ENCODE results near the gene ZNF691. TPM values are rescaled to one million over a fixed set of nuclear protein-coding genes. Genes with fewer than 3 reads are reported as not detected.

The ZNF691 gene
- total RNA-seq, 2 donors from 2014 or later = 10.1 to 14.0 TPM

GRCh38 chr1:42841440-42842147 is 4.8 kb upstream of the ZNF691 start:
- H3K4me3 Mint-ChIP-seq = no peak overlapping the region
- no peaks in the 10 kb centered on the region for H3K27me3 Mint-ChIP-seq
- H3K9me3 Mint-ChIP-seq = no peaks in the 10 kb centered on the region
- peaks cover 5 to 7% of the 10 kb centered on the region in 2 donors for H3K4me1 Mint-ChIP-seq (ENCODE audit: low read depth in 2 of 2)
- no peak for ATAC-seq
- DNase-seq (ENCODE audit: low spot score) = no peak
- no peak overlapping the region for H3K27ac Mint-ChIP-seq
- H3K36me3 Mint-ChIP-seq = no peaks in the 10 kb centered on the region

GRCh38 chr1:42844592-42845140 is 1.7 kb upstream of the ZNF691 start:
- Mint-ChIP-seq H3K9me3 (no peaks in the 10 kb centered on the region), H3K36me3 (peaks cover 11% of the 10 kb centered on the region), H3K4me1 (ENCODE audit: low read depth in 2 of 2) (peaks cover 23 to 27% of the 10 kb centered on the region in 2 donors), H3K4me3 (no peak overlapping the region), H3K27ac (no peak overlapping the region), H3K27me3 (no peaks in the 10 kb centered on the region)
- ATAC-seq (no peak), DNase-seq (ENCODE audit: low spot score) (no peak)

- Mint-ChIP-seq H3K36me3 (peaks cover 16% of the 10 kb centered on the region), H3K27ac (no peak overlapping the region), H3K4me1 (ENCODE audit: low read depth in 2 of 2) (peaks cover 27 to 32% of the 10 kb centered on the region in 2 donors), H3K9me3 (no peaks in the 10 kb centered on the region), H3K4me3 (no peak overlapping the region), H3K27me3 (no peaks in the 10 kb centered on the region)
- DNase-seq (ENCODE audit: low spot score) (no peak), ATAC-seq (no peak)
These were observed 1.2 kb upstream of the ZNF691 start for GRCh38 chr1:42845193-42845592.

GRCh38 chr1:42845866-42846256 is 552 bp upstream of the ZNF691 start:
- peak in 1 of 2 donors; percentile 3 for ATAC-seq
- Mint-ChIP-seq H3K4me3 (peak overlapping the region; percentile 99), H3K27ac (peak overlapping the region; percentile 78 to 81), H3K36me3 (peaks cover 16% of the 10 kb centered on the region), H3K9me3 (no peaks in the 10 kb centered on the region), H3K27me3 (no peaks in the 10 kb centered on the region), H3K4me1 (ENCODE audit: low read depth in 2 of 2) (peaks cover 27 to 32% of the 10 kb centered on the region in 2 donors)
- no peak for DNase-seq (ENCODE audit: low spot score)

- Mint-ChIP-seq H3K36me3 (peaks cover 16% of the 10 kb centered on the region), H3K4me1 (ENCODE audit: low read depth in 2 of 2) (peaks cover 27 to 32% of the 10 kb centered on the region in 2 donors), H3K4me3 (peak overlapping the region; percentile 99), H3K27ac (peak overlapping the region; percentile 78 to 81), H3K27me3 (no peaks in the 10 kb centered on the region), H3K9me3 (no peaks in the 10 kb centered on the region)
- ATAC-seq (no peak), DNase-seq (ENCODE audit: low spot score) (no peak)
These were observed 740 bp downstream of the ZNF691 start for GRCh38 chr1:42847111-42847595.

GRCh38 chr1:42847721-42848460 is 1.5 kb downstream of the ZNF691 start:
- H3K36me3 Mint-ChIP-seq = peaks cover 16% of the 10 kb centered on the region
- peak overlapping the region; percentile 78 to 81 for H3K27ac Mint-ChIP-seq

GRCh38 chr1:42848823-42849537 is 2.6 kb downstream of the ZNF691 start:
- H3K4me3 Mint-ChIP-seq = peak overlapping the region; percentile 99
- no peaks in the 10 kb centered on the region for H3K27me3 Mint-ChIP-seq
- ATAC-seq (no peak), DNase-seq (ENCODE audit: low spot score) (no peak)
- H3K4me1 Mint-ChIP-seq (ENCODE audit: low read depth in 2 of 2) = peaks cover 29 to 32% of the 10 kb centered on the region in 2 donors
- H3K36me3 Mint-ChIP-seq = peaks cover 16% of the 10 kb centered on the region
- H3K27ac Mint-ChIP-seq = peak overlapping the region in 1 of 2 donors; percentile 81
- no peaks in the 10 kb centered on the region for H3K9me3 Mint-ChIP-seq

More at GRCh38 chr1:42847721-42848460, 1.5 kb downstream of the ZNF691 start:
- no peak for DNase-seq (ENCODE audit: low spot score)
- peak overlapping the region; percentile 99 for H3K4me3 Mint-ChIP-seq
- ATAC-seq = peak in 1 of 2 donors; percentile 37
- H3K4me1 Mint-ChIP-seq (ENCODE audit: low read depth in 2 of 2) = peaks cover 29 to 32% of the 10 kb centered on the region in 2 donors
- H3K27me3 Mint-ChIP-seq = no peaks in the 10 kb centered on the region
- no peaks in the 10 kb centered on the region for H3K9me3 Mint-ChIP-seq

- Mint-ChIP-seq H3K9me3 (no peaks in the 10 kb centered on the region), H3K27ac (no peak overlapping the region), H3K36me3 (peaks cover 16% of the 10 kb centered on the region), H3K27me3 (no peaks in the 10 kb centered on the region), H3K4me3 (no peak overlapping the region), H3K4me1 (ENCODE audit: low read depth in 2 of 2) (peaks cover 26% of the 10 kb centered on the region in 2 donors)
- ATAC-seq (no peak), DNase-seq (ENCODE audit: low spot score) (no peak)
These were observed 3.5 kb downstream of the ZNF691 start for GRCh38 chr1:42849944-42850343.

GRCh38 chr1:42851420-42851819 is 5.0 kb downstream of the ZNF691 start:
- Mint-ChIP-seq H3K27me3 (no peaks in the 10 kb centered on the region), H3K36me3 (peaks cover 16% of the 10 kb centered on the region)

GRCh38 chr1:42851960-42852607 is 5.7 kb downstream of the ZNF691 start:
- Mint-ChIP-seq H3K36me3 (peaks cover 12% of the 10 kb centered on the region), H3K4me1 (ENCODE audit: low read depth in 2 of 2) (peaks cover 19 to 23% of the 10 kb centered on the region in 2 donors), H3K4me3 (no peak overlapping the region), H3K27me3 (no peaks in the 10 kb centered on the region), H3K27ac (peak overlapping the region in 1 of 2 donors; percentile 15), H3K9me3 (no peaks in the 10 kb centered on the region)
- DNase-seq (ENCODE audit: low spot score) = no peak
- no peak for ATAC-seq

More at GRCh38 chr1:42851420-42851819, 5.0 kb downstream of the ZNF691 start:
- Mint-ChIP-seq H3K4me1 (ENCODE audit: low read depth in 2 of 2) (peaks cover 22 to 26% of the 10 kb centered on the region in 2 donors), H3K27ac (no peak overlapping the region), H3K9me3 (no peaks in the 10 kb centered on the region), H3K4me3 (no peak overlapping the region)
- no peak for ATAC-seq
- no peak for DNase-seq (ENCODE audit: low spot score)

- DNase-seq (ENCODE audit: low spot score) (no peak), ATAC-seq (no peak)
- Mint-ChIP-seq H3K27me3 (no peaks in the 10 kb centered on the region), H3K4me1 (ENCODE audit: low read depth in 2 of 2) (peaks cover 14 to 18% of the 10 kb centered on the region in 2 donors), H3K27ac (peak overlapping the region in 1 of 2 donors; percentile 15), H3K9me3 (no peaks in the 10 kb centered on the region), H3K36me3 (peaks cover 7% of the 10 kb centered on the region), H3K4me3 (no peak overlapping the region)
These were observed 6.2 kb downstream of the ZNF691 start for GRCh38 chr1:42852608-42852980.

- Mint-ChIP-seq H3K27me3 (no peaks in the 10 kb centered on the region), H3K36me3 (peaks cover 7% of the 10 kb centered on the region), H3K4me1 (ENCODE audit: low read depth in 2 of 2) (peaks cover 10 to 11% of the 10 kb centered on the region in 2 donors), H3K27ac (no peak overlapping the region), H3K4me3 (no peak overlapping the region), H3K9me3 (no peaks in the 10 kb centered on the region)
- ATAC-seq = no peak
- DNase-seq (ENCODE audit: low spot score) = no peak
These were observed 6.9 kb downstream of the ZNF691 start for GRCh38 chr1:42853116-42853884.
